Small intestine (tissue), 7 donors: Measurements from ENCODE around the gene KCNIP3. TPM values are rescaled to one million over a fixed set of nuclear protein-coding genes. Genes with fewer than 3 reads are reported as not detected.

Source experiments
- DNase-seq, 2 donors: peaks; one replicate each; pipeline versions ENCODE4 v3.0.0 to v3.0.0-alpha.2; 2013
- FAIRE-seq: peaks from 2 replicates; lab custom pipeline; 2012; peaks lifted over from hg19 to GRCh38; lab: Jason Lieb, UNC
- H3K27ac ChIP-seq, 3 donors: one replicate each; pipeline ENCODE4 v1.5.1; 2013; ENCODE audit warnings: low read length in 2 of 3, mild to moderate bottlenecking in 2 of 3, control low read depth in 1 of 3, inconsistent platforms in 1 of 3, low read depth in 1 of 3, moderate library complexity in 1 of 3
- H3K27me3 ChIP-seq, 3 donors: one replicate each; pipeline ENCODE4 v1.6.1; 2013; ENCODE audit warnings: low read length in 3 of 3, inconsistent platforms in 1 of 3; ENCODE audit not compliant: control insufficient read depth in 3 of 3, insufficient read depth in 3 of 3
- H3K36me3 ChIP-seq, 3 donors: one replicate each; pipeline ENCODE4 v1.6.1; 2013; ENCODE audit warnings: low read length in 3 of 3, inconsistent platforms in 1 of 3, low read depth in 1 of 3, mild to moderate bottlenecking in 1 of 3, moderate library complexity in 1 of 3; ENCODE audit not compliant: control insufficient read depth in 3 of 3, insufficient read depth in 2 of 3
- H3K4me1 ChIP-seq, 3 donors: one replicate each; pipeline ENCODE4 v1.6.1; 2013; ENCODE audit warnings: low read length in 2 of 3, inconsistent platforms in 1 of 3, low read depth in 1 of 3, mild to moderate bottlenecking in 1 of 3, moderate library complexity in 1 of 3; ENCODE audit not compliant: control insufficient read depth in 3 of 3, insufficient read depth in 2 of 3
- H3K4me3 ChIP-seq, 3 donors: one replicate each; pipeline ENCODE4 v1.5.1; 2013; ENCODE audit warnings: low read length in 3 of 3, control low read depth in 1 of 3, inconsistent platforms in 1 of 3, low read depth in 1 of 3, mild to moderate bottlenecking in 1 of 3, moderate library complexity in 1 of 3
- H3K9me3 ChIP-seq, 2 donors: one replicate each; pipeline ENCODE4 v1.6.1; 2013; ENCODE audit warnings: low read depth in 1 of 2, low read length in 1 of 2; ENCODE audit not compliant: control insufficient read depth in 2 of 2, insufficient read depth in 1 of 2
- WGBS, 3 donors: extraction: QIAGEN DNeasy Blood & Tissue Kit; methylation state at CpG; one replicate each; pipeline ENCODE4 v1.1.7; 2013; 5-methylcytosine and 5-hydroxymethylcytosine counted together
- polyA plus RNA-seq, 4 donors: library from polyadenylated mRNA; stranded (reverse) in 3 of 4; unstranded in 1 of 4; fragments of 200-250 nt in 3 of 4; fragments of 120-200 nt in 1 of 4; gene quantifications; one replicate each; pipeline versions ENCODE4 v1.2.1 to v1.2.3, GENCODE V29; 2013
- donor health status: healthy with polysubstance abuse.
- donor health status: control.
- donor health status: control.
- donor health status: Bipolar disorder and iron deficiency.
- donor health status: healthy.

Gene KCNIP3
- polyA plus RNA-seq, 4 donors, result 1.4 to 3.8 (median 2.1) TPM

- peaks cover 0 to 70% (median 4%) of the 10 kb centered on the region in 3 donors for H3K27me3 ChIP-seq
- H3K9me3 ChIP-seq, result no peaks in the 10 kb centered on the region
- H3K4me3 ChIP-seq, result peak overlapping the region in 2 of 3 donors; percentile 22 to 53
- DNase-seq (peak; percentile 46 to 70), FAIRE-seq (no peak)
- no peaks in the 10 kb centered on the region for H3K36me3 ChIP-seq
- WGBS, 3 donors, result 0 to 1% (median 1%) methylated on average over 20 to 88 of the region's 88 CpGs
- H3K27ac ChIP-seq, result peak overlapping the region in 1 of 3 donors; percentile 52
- peaks cover 0 to 4% (median 0%) of the 10 kb centered on the region in 3 donors for H3K4me1 ChIP-seq
Observed at GRCh38 chr2:95346231-95346737, 49.1 kb downstream of the KCNIP3 start.

- FAIRE-seq, result no peak
- H3K27ac ChIP-seq, result no peak overlapping the region
- H3K4me3 ChIP-seq, result peak overlapping the region in 1 of 3 donors; percentile 53
- H3K27me3 ChIP-seq, result peaks cover 0 to 64% (median 4%) of the 10 kb centered on the region in 3 donors
- H3K9me3 ChIP-seq, result no peaks in the 10 kb centered on the region
- 17 to 31% (median 23%) methylated on average over 41 to 78 of the region's 78 CpGs for WGBS, 3 donors
- DNase-seq, result peak; percentile 7 to 44
- no peaks in the 10 kb centered on the region for H3K36me3 ChIP-seq
- H3K4me1 ChIP-seq, result peaks cover 0 to 4% (median 0%) of the 10 kb centered on the region in 3 donors
Observed at GRCh38 chr2:95346738-95347671, 49.9 kb downstream of the KCNIP3 start.

- Histone ChIP-seq H3K27me3 (peaks cover 0 to 56% (median 4%) of the 10 kb centered on the region in 3 donors), H3K4me3 (no peak overlapping the region), H3K4me1 (peaks cover 0 to 4% (median 0%) of the 10 kb centered on the region in 3 donors), H3K36me3 (no peaks in the 10 kb centered on the region), H3K27ac (no peak overlapping the region), H3K9me3 (no peaks in the 10 kb centered on the region)
- DNase-seq, result no peak
- no peak for FAIRE-seq
- WGBS, 3 donors, result 67 to 72% (median 68%) methylated on average over 21 to 22 of the region's 22 CpGs
Observed at GRCh38 chr2:95347681-95348608, 50.8 kb downstream of the KCNIP3 start.

- Histone ChIP-seq H3K27me3 (peaks cover 0 to 48% (median 4%) of the 10 kb centered on the region in 3 donors), H3K9me3 (no peaks in the 10 kb centered on the region), H3K4me3 (no peak overlapping the region), H3K27ac (no peak overlapping the region), H3K36me3 (no peaks in the 10 kb centered on the region), H3K4me1 (peaks cover 0 to 4% (median 0%) of the 10 kb centered on the region in 3 donors)
- WGBS, 3 donors, result 46 to 51% (median 50%) methylated on average over 11 to 12 of the region's 12 CpGs
- no peak for DNase-seq
- FAIRE-seq, result no peak
Observed at GRCh38 chr2:95348609-95349567, 51.7 kb downstream of the KCNIP3 start.

- Histone ChIP-seq H3K36me3 (no peaks in the 10 kb centered on the region), H3K4me3 (no peak overlapping the region), H3K4me1 (peaks cover 0 to 4% (median 0%) of the 10 kb centered on the region in 3 donors), H3K9me3 (no peaks in the 10 kb centered on the region), H3K27ac (no peak overlapping the region), H3K27me3 (peaks cover 0 to 40% (median 4%) of the 10 kb centered on the region in 3 donors)
- 72 to 85% (median 84%) methylated on average over 12 of the region's 12 CpGs for WGBS, 3 donors
- DNase-seq (no peak), FAIRE-seq (no peak)
Observed at GRCh38 chr2:95349568-95350322, 52.6 kb downstream of the KCNIP3 start.

GRCh38 chr2:95350368-95350767 lies 53.2 kb downstream of the KCNIP3 start:
- Histone ChIP-seq H3K27ac (no peak overlapping the region), H3K9me3 (no peaks in the 10 kb centered on the region), H3K36me3 (no peaks in the 10 kb centered on the region), H3K4me1 (peaks cover 0 to 4% (median 0%) of the 10 kb centered on the region in 3 donors), H3K4me3 (no peak overlapping the region), H3K27me3 (peaks cover 0 to 34% (median 4%) of the 10 kb centered on the region in 3 donors)
- DNase-seq, result no peak
- FAIRE-seq, result no peak
- WGBS, 3 donors, result 57 to 69% (median 58%) methylated on average over 7 of the region's 7 CpGs
